Lower leg skin (tissue), 3 donors: ENCODE data around the gene ZNF665.

Experiments
- CTCF ChIP-seq, 3 donors: fragments of 450-650 bp; IDR thresholded peaks; one replicate each; pipeline ENCODE4 v1.5.1; 2016; ENCODE audit warnings: antibody characterized with exemption in 3 of 3, mild to moderate bottlenecking in 3 of 3, moderate library complexity in 2 of 3
- POLR2A ChIP-seq, 2 donors: fragments of 450-650 bp; IDR thresholded peaks; one replicate each; pipeline ENCODE4 v1.6.1; 2016 to 2017; ENCODE audit warnings: antibody characterized with exemption in 2 of 2, mild to moderate bottlenecking in 1 of 2, moderate library complexity in 1 of 2

- TF ChIP-seq CTCF (IDR thresholded peaks at IDR 0.05): peak in 1 of 3 donors; percentile 63
- TF ChIP-seq POLR2A (IDR thresholded peaks at IDR 0.05): no peak
Measured at GRCh38 chr19:53195265-53195903, 2.2 kb upstream of the ZNF665 start.
